ENCODE results near the gene INO80B. TPM values are rescaled to one million over a fixed set of nuclear protein-coding genes. Genes with fewer than 3 reads are reported as not detected.

INO80B gene
- total RNA-seq, 1 experiment from 2014 or later: 24.0 TPM

GRCh38 chr2:74488643-74489481 is 34.0 kb downstream of the INO80B start:
- Histone ChIP-seq H2AFZ (ENCODE audit: low read depth, low read length, poor library complexity, severe bottlenecking) (no peak overlapping the region), H3K36me3 (ENCODE audit: control insufficient read depth in 1 of 2, insufficient read depth in 2 of 2, low read length in 2 of 2) (peaks cover 8 to 17% of the 10 kb centered on the region in 2 experiments; a peak in 3 of 4 replicates), H3K79me2 (ENCODE audit: insufficient read depth, low read length) (peaks cover 3% of the 10 kb centered on the region), H3K9me2 (ENCODE audit: insufficient read depth) (no peaks in the 10 kb centered on the region), H3K27me3 (ENCODE audit: insufficient read depth, low read length) (no peaks in the 10 kb centered on the region), H3K27ac (ENCODE audit: low read depth, low read length) (no peak overlapping the region), H3K4me3 (replicated peaks in 1 of 2; ENCODE audit: low read depth in 1 of 2, low read length in 2 of 2) (no peak overlapping the region), H3K4me1 (ENCODE audit: control insufficient read depth in 1 of 2, insufficient read depth in 2 of 2, low read length in 2 of 2) (peaks cover 4 to 12% of the 10 kb centered on the region in 2 experiments; a peak in 2 of 4 replicates), H3K9ac (ENCODE audit: low read length) (no peak overlapping the region), H4K20me1 (ENCODE audit: insufficient read depth) (no peaks in the 10 kb centered on the region), H3K9me3 (ENCODE audit: control insufficient read depth in 1 of 2, insufficient read depth in 1 of 2, low read depth in 1 of 2, low read length in 2 of 2) (no peaks in the 10 kb centered on the region), H3K4me2 (ENCODE audit: low read length) (no peak overlapping the region)
- RAD21 ChIA-PET (ENCODE audit: low non-redundant PET in 1 of 2, low total read pairs in 2 of 2, uncharacterized antibody in 2 of 2, unreplicated experiment in 2 of 2): no interaction called here
- TF ChIP-seq ZFX (IDR thresholded peaks at IDR 0.05) (no peak), SIN3A (IDR thresholded peaks at IDR 0.05; ENCODE audit: low read depth) (no peak), EZH2phosphoT487 (IDR thresholded peaks at IDR 0.05; ENCODE audit: borderline replicate concordance) (no peak), SP1 (IDR thresholded peaks at IDR 0.05; ENCODE audit: low read depth) (no peak), POLR2AphosphoS5 (IDR thresholded peaks at IDR 0.05; ENCODE audit: low read depth, low read length) (no peak), EZH2 (IDR thresholded peaks at IDR 0.05) (no peak), ZNF274 (IDR thresholded peaks at IDR 0.05; ENCODE audit: low read depth, low read length) (no peak), CTCF (IDR thresholded peaks at IDR 0.05 in 2 of 3, conservative IDR thresholded peaks at IDR 0.05 in 1 of 3; ENCODE audit: borderline replicate concordance in 1 of 3, insufficient read depth in 1 of 3, low read depth in 2 of 3, low read length in 2 of 3) (no peak), CEBPB (IDR thresholded peaks at IDR 0.05; ENCODE audit: low read depth) (no peak), ELF1 (IDR thresholded peaks at IDR 0.05; ENCODE audit: borderline replicate concordance, low read depth) (no peak), YY1 (IDR thresholded peaks at IDR 0.05; ENCODE audit: extremely low read depth, insufficient replicate concordance, low read depth, low read length) (no peak), POLR2A (IDR thresholded peaks at IDR 0.05; ENCODE audit: borderline replicate concordance, extremely low read depth, insufficient read depth, insufficient read length) (no peak), ZBTB33 (IDR thresholded peaks at IDR 0.05; ENCODE audit: extremely low read depth, insufficient replicate concordance, low read length) (no peak), FOSL1 (IDR thresholded peaks at IDR 0.05; ENCODE audit: low read depth) (no peak), JUND (IDR thresholded peaks at IDR 0.05) (no peak)
- POLR2A ChIA-PET: interaction anchor here (1.1 kb wide), 1 partner anchor 41 kb away, joined by 3 read pairs; no protein-coding TSS in a partner anchor
- intact Hi-C loops (cut with micrococcal nuclease): no loop called here
- CTCF ChIA-PET: no interaction called here
- no TSS peak for BruUV-seq (replicated peaks)
- DNase-seq (ENCODE audit: low read depth, low spot score) (no peak), ATAC-seq (peak; percentile 55; the same call in 1 of the 2 replicates)

All from HCT116 (cell line).